Coronary artery (tissue), 2 donors: ENCODE results near the gene GEMIN5.

Experiments
- DNase-seq: peaks from one replicate; pipeline ENCODE4 v3.0.0-alpha.2; 2017; ENCODE audit warnings: low spot score
- H3K27ac ChIP-seq, 2 donors: fragments of 200-600 bp; sonication (generic); one replicate each; pipeline ENCODE4 v1.5.1; 2016 to 2019
- H3K4me3 ChIP-seq: fragments of 200-600 bp; sonication (generic); 2 replicates; pipeline ENCODE4 v1.5.1; 2016; ENCODE audit warnings: mild to moderate bottlenecking, moderate library complexity
- TF ChIP-seq, protein P1 (sequence below): fragments of 200-600 bp; sonication (generic); IDR thresholded peaks from one replicate; pipeline ENCODE4 v1.5.1; 2019; ENCODE audit warnings: antibody characterized with exemption

Gene GEMIN5

DNA sequence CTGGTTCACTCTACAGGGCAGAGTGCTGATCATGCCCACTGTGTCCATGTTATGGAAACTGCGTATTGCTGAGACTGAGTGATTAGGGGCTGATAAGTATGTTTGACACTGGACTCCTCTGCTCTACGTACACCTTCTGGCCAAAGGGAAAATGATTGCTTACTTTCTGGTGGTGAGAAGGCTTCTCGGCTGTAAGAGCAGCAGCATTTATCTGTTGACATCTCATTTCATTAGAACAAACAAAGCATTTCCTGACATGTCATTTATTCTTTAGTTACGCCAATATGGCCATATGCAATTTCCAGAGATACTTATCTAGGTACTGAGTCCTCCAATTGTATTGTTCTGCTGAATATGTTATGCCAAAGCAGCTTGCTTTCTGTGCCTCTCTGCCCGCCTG, 93.2 kb downstream of the GEMIN5 start:
- TF ChIP-seq, protein P1, sequence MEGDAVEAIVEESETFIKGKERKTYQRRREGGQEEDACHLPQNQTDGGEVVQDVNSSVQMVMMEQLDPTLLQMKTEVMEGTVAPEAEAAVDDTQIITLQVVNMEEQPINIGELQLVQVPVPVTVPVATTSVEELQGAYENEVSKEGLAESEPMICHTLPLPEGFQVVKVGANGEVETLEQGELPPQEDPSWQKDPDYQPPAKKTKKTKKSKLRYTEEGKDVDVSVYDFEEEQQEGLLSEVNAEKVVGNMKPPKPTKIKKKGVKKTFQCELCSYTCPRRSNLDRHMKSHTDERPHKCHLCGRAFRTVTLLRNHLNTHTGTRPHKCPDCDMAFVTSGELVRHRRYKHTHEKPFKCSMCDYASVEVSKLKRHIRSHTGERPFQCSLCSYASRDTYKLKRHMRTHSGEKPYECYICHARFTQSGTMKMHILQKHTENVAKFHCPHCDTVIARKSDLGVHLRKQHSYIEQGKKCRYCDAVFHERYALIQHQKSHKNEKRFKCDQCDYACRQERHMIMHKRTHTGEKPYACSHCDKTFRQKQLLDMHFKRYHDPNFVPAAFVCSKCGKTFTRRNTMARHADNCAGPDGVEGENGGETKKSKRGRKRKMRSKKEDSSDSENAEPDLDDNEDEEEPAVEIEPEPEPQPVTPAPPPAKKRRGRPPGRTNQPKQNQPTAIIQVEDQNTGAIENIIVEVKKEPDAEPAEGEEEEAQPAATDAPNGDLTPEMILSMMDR, result no peak
- peak; percentile 38 for DNase-seq
- no peak overlapping the region for H3K27ac ChIP-seq
- H3K4me3 ChIP-seq, result no peak overlapping the region

DNA sequence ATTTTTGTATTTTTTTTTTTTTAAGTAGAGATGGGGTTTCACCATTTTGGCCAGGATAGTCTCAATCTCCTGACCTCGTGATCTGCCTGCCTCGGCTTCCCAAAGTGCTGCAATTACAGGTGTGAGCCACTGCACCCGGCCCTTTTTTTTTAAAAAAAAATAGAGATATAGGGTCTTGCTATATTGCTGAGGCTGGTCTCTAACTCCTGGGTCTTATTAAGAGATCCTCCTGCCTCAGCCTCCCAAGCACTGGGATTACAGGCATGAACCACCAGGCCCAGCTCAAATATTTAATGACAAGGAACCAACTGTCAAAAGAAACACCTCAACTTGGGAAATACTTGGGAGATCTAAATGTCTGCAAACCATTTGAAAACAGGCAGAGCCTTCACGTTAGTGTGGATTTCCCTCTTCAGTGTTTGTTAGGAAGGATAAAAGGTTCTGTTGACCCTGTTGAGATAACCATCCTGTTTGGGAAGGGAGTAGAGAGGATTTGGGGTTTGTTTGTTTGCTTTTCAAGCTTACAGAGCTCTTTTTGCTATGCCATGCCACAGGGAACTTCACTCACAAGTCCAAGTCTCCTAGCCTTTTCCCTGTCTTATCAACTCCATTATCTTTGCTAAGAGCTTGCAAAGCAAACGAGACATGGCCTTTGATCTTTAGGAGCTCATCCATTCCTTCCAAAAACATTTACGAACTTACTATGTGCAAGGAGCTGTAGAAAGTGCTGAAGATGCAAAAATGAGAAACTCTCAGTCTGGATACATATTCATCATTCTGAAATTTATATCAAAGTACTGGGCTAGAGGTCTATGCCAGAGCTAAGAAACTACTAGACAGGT, 95.1 kb downstream of the GEMIN5 start:
- Histone ChIP-seq H3K27ac (no peak overlapping the region), H3K4me3 (no peak overlapping the region)
- DNase-seq, result peak; percentile 7
- TF ChIP-seq, protein P1, result no peak

DNA sequence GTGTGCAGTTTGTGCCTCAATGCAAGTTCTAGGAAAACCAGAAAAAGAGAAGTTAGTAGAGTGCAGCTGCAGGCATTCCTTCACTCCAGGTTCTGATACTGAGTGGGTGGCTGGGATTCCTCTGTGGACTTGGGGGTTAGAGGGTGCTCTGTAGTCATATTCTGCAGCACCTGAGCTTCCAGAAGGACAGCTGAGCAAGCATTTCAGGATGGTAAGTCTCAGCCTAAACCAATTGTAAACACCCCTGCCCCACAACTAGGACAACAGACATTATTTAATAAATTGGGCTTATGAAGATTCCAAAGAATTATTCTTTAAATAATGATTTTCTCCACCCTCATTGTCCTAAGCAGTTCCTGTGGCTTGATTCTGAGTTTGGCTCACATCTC, 96.7 kb downstream of the GEMIN5 start:
- no peak for DNase-seq
- TF ChIP-seq, protein P1, result no peak
- no peak overlapping the region for H3K4me3 ChIP-seq
- peak overlapping the region in 1 of 2 donors; percentile 40 for H3K27ac ChIP-seq

- no peak for DNase-seq
- H3K4me3 ChIP-seq, result no peak overlapping the region
- TF ChIP-seq, protein P1, result no peak
- H3K27ac ChIP-seq, result peak overlapping the region in 1 of 2 donors; percentile 40
Measured at GRCh38 chr5:154840435-154841272, 97.4 kb downstream of the GEMIN5 start.
